ENCODE measurements around the gene HES5. TPM values are rescaled to one million over a fixed set of nuclear protein-coding genes. Genes with fewer than 3 reads are reported as not detected.

Gene HES5
- total RNA-seq, 2 donors from 2014 or later, result not detected

GRCh38 chr1:2516124-2516523 lies 13.9 kb downstream of the HES5 start:
- Mint-ChIP-seq H3K36me3 (no peaks in the 10 kb centered on the region), H3K4me1 (ENCODE audit: low read depth in 2 of 2) (no peaks in the 10 kb centered on the region), H3K4me3 (no peak overlapping the region), H3K27ac (no peak overlapping the region), H3K27me3 (no peaks in the 10 kb centered on the region), H3K9me3 (no peaks in the 10 kb centered on the region)
- DNase-seq (ENCODE audit: low spot score), result no peak
- ATAC-seq, result no peak

- Mint-ChIP-seq H3K27ac (no peak overlapping the region), H3K9me3 (no peaks in the 10 kb centered on the region), H3K4me3 (no peak overlapping the region), H3K36me3 (no peaks in the 10 kb centered on the region), H3K4me1 (ENCODE audit: low read depth in 2 of 2) (no peaks in the 10 kb centered on the region), H3K27me3 (no peaks in the 10 kb centered on the region)
- ATAC-seq (no peak), DNase-seq (ENCODE audit: low spot score) (no peak)
Observed at GRCh38 chr1:2515763-2516080, 14.3 kb downstream of the HES5 start.

GRCh38 chr1:2514863-2515762 lies 14.9 kb downstream of the HES5 start:
- H3K9me3 Mint-ChIP-seq, result no peaks in the 10 kb centered on the region
- ATAC-seq, result no peak

GRCh38 chr1:2513939-2514652 lies 16.0 kb downstream of the HES5 start:
- Mint-ChIP-seq H3K4me1 (ENCODE audit: low read depth in 2 of 2) (no peaks in the 10 kb centered on the region), H3K9me3 (no peaks in the 10 kb centered on the region), H3K27ac (no peak overlapping the region), H3K27me3 (no peaks in the 10 kb centered on the region), H3K4me3 (no peak overlapping the region), H3K36me3 (no peaks in the 10 kb centered on the region)
- DNase-seq (ENCODE audit: low spot score), result no peak
- no peak for ATAC-seq

More at GRCh38 chr1:2514863-2515762, 14.9 kb downstream of the HES5 start:
- no peaks in the 10 kb centered on the region for H3K36me3 Mint-ChIP-seq
- no peaks in the 10 kb centered on the region for H3K27me3 Mint-ChIP-seq
- no peaks in the 10 kb centered on the region for H3K4me1 Mint-ChIP-seq (ENCODE audit: low read depth in 2 of 2)
- no peak for DNase-seq (ENCODE audit: low spot score)
- no peak overlapping the region for H3K4me3 Mint-ChIP-seq
- no peak overlapping the region for H3K27ac Mint-ChIP-seq

- no peak overlapping the region for H3K27ac Mint-ChIP-seq
- no peak overlapping the region for H3K4me3 Mint-ChIP-seq
- no peaks in the 10 kb centered on the region for H3K27me3 Mint-ChIP-seq
- no peaks in the 10 kb centered on the region for H3K36me3 Mint-ChIP-seq
- H3K4me1 Mint-ChIP-seq (ENCODE audit: low read depth in 2 of 2), result no peaks in the 10 kb centered on the region
- no peaks in the 10 kb centered on the region for H3K9me3 Mint-ChIP-seq
- ATAC-seq (no peak), DNase-seq (ENCODE audit: low spot score) (no peak)
Observed at GRCh38 chr1:2512862-2513421, 17.1 kb downstream of the HES5 start.

- Mint-ChIP-seq H3K4me1 (ENCODE audit: low read depth in 2 of 2) (no peaks in the 10 kb centered on the region), H3K9me3 (no peaks in the 10 kb centered on the region), H3K27ac (no peak overlapping the region), H3K4me3 (no peak overlapping the region), H3K27me3 (no peaks in the 10 kb centered on the region), H3K36me3 (no peaks in the 10 kb centered on the region)
- ATAC-seq (no peak), DNase-seq (ENCODE audit: low spot score) (no peak)
Observed at GRCh38 chr1:2510366-2511155, 19.5 kb downstream of the HES5 start.

- H3K27me3 Mint-ChIP-seq, result no peaks in the 10 kb centered on the region
- DNase-seq (ENCODE audit: low spot score) (no peak), ATAC-seq (no peak)
- no peaks in the 10 kb centered on the region for H3K9me3 Mint-ChIP-seq
- H3K36me3 Mint-ChIP-seq, result no peaks in the 10 kb centered on the region
- no peak overlapping the region for H3K4me3 Mint-ChIP-seq
- H3K27ac Mint-ChIP-seq, result no peak overlapping the region
- no peaks in the 10 kb centered on the region for H3K4me1 Mint-ChIP-seq (ENCODE audit: low read depth in 2 of 2)
Observed at GRCh38 chr1:2509589-2509988, 20.5 kb downstream of the HES5 start.

GRCh38 chr1:2508751-2509150 lies 21.3 kb downstream of the HES5 start:
- H3K27me3 Mint-ChIP-seq, result no peaks in the 10 kb centered on the region
- ATAC-seq (no peak), DNase-seq (ENCODE audit: low spot score) (no peak)
- no peak overlapping the region for H3K27ac Mint-ChIP-seq
- H3K4me1 Mint-ChIP-seq (ENCODE audit: low read depth in 2 of 2), result no peaks in the 10 kb centered on the region
- H3K4me3 Mint-ChIP-seq, result no peak overlapping the region
- H3K9me3 Mint-ChIP-seq, result no peaks in the 10 kb centered on the region
- H3K36me3 Mint-ChIP-seq, result no peaks in the 10 kb centered on the region

- DNase-seq (ENCODE audit: low spot score) (no peak), ATAC-seq (no peak)
- H3K4me3 Mint-ChIP-seq, result no peak overlapping the region
- H3K27me3 Mint-ChIP-seq, result no peaks in the 10 kb centered on the region
- H3K4me1 Mint-ChIP-seq (ENCODE audit: low read depth in 2 of 2), result no peaks in the 10 kb centered on the region
- H3K27ac Mint-ChIP-seq, result no peak overlapping the region
- no peaks in the 10 kb centered on the region for H3K36me3 Mint-ChIP-seq
- no peaks in the 10 kb centered on the region for H3K9me3 Mint-ChIP-seq
Observed at GRCh38 chr1:2508180-2508579, 21.9 kb downstream of the HES5 start.

GRCh38 chr1:2507744-2508155 lies 22.3 kb downstream of the HES5 start:
- ATAC-seq (no peak), DNase-seq (ENCODE audit: low spot score) (no peak)
- Mint-ChIP-seq H3K36me3 (no peaks in the 10 kb centered on the region), H3K4me1 (ENCODE audit: low read depth in 2 of 2) (no peaks in the 10 kb centered on the region), H3K27me3 (no peaks in the 10 kb centered on the region), H3K9me3 (no peaks in the 10 kb centered on the region), H3K4me3 (no peak overlapping the region), H3K27ac (no peak overlapping the region)

- Mint-ChIP-seq H3K27ac (no peak overlapping the region), H3K36me3 (no peaks in the 10 kb centered on the region), H3K4me1 (ENCODE audit: low read depth in 2 of 2) (no peaks in the 10 kb centered on the region), H3K27me3 (no peaks in the 10 kb centered on the region), H3K9me3 (no peaks in the 10 kb centered on the region), H3K4me3 (no peak overlapping the region)
- DNase-seq (ENCODE audit: low spot score) (no peak), ATAC-seq (no peak)
Observed at GRCh38 chr1:2506901-2507565, 23.0 kb downstream of the HES5 start.

GRCh38 chr1:2506007-2506860 lies 23.8 kb downstream of the HES5 start:
- H3K4me3 Mint-ChIP-seq, result no peak overlapping the region
- H3K36me3 Mint-ChIP-seq, result no peaks in the 10 kb centered on the region
- H3K4me1 Mint-ChIP-seq (ENCODE audit: low read depth in 2 of 2), result no peaks in the 10 kb centered on the region
- no peaks in the 10 kb centered on the region for H3K27me3 Mint-ChIP-seq
- H3K9me3 Mint-ChIP-seq, result no peaks in the 10 kb centered on the region
- no peak overlapping the region for H3K27ac Mint-ChIP-seq
- ATAC-seq, result no peak
- DNase-seq (ENCODE audit: low spot score), result no peak

Measured in natural killer cell treated with Interleukin-12 subunit alpha and Interleukin-12 subunit beta and Interleukin-15 and Interleukin-18, amount 100 ng/mL, for 72 hours (primary cell).